Measurements from ENCODE around the gene C19orf73. TPM values are rescaled to one million over a fixed set of nuclear protein-coding genes. Genes with fewer than 3 reads are reported as not detected.
A peak's percentile ranks its signal among the peaks of the same experiment; 100 is the strongest.

The C19orf73 gene
- total RNA-seq, 2 donors from 2014 or later = 2.2 to 11.1 TPM

DNA sequence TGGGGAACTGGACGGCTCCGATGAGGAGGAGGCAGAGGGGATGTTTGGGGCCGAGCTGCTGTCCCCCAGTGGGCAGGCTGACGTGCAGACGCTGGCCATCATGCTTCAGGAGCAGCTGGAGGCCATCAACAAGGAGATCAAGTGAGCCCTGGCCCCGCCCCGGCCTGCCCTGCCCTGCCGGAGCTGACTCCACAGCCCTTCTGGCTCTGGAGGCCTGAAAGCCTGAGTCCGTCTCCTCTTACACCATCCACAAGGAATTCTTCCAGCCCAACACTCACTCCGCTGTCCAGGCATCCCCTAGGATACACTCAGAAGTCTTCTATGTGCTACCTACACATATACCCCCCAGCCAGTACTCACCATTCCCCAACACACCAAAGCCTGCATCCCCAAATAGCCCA lies 17.8 kb upstream of the C19orf73 start:
- Histone ChIP-seq H3K27me3 (replicated peaks; ENCODE audit: insufficient read depth) (no peaks in the 10 kb centered on the region), H3K4me1 (replicated peaks) (no peaks in the 10 kb centered on the region), H3K36me3 (no peaks in the 10 kb centered on the region), H3K4me3 (no peak overlapping the region), H3K9me3 (no peaks in the 10 kb centered on the region), H3K27ac (no peak overlapping the region)
- no peak for DNase-seq (ENCODE audit: low spot score)
- 84% methylated on average over 10 of the region's 10 CpGs for whole genome bisulfite sequencing
- intact Hi-C loops (cut with DNase I) = no loop called here
- no peak for TF ChIP-seq POLR2AphosphoS5 (IDR thresholded peaks at IDR 0.05)
- no peak for TF ChIP-seq POLR2A (IDR thresholded peaks at IDR 0.05)
- TF ChIP-seq, protein P1, sequence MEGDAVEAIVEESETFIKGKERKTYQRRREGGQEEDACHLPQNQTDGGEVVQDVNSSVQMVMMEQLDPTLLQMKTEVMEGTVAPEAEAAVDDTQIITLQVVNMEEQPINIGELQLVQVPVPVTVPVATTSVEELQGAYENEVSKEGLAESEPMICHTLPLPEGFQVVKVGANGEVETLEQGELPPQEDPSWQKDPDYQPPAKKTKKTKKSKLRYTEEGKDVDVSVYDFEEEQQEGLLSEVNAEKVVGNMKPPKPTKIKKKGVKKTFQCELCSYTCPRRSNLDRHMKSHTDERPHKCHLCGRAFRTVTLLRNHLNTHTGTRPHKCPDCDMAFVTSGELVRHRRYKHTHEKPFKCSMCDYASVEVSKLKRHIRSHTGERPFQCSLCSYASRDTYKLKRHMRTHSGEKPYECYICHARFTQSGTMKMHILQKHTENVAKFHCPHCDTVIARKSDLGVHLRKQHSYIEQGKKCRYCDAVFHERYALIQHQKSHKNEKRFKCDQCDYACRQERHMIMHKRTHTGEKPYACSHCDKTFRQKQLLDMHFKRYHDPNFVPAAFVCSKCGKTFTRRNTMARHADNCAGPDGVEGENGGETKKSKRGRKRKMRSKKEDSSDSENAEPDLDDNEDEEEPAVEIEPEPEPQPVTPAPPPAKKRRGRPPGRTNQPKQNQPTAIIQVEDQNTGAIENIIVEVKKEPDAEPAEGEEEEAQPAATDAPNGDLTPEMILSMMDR (IDR thresholded peaks at IDR 0.05) = no peak

DNA sequence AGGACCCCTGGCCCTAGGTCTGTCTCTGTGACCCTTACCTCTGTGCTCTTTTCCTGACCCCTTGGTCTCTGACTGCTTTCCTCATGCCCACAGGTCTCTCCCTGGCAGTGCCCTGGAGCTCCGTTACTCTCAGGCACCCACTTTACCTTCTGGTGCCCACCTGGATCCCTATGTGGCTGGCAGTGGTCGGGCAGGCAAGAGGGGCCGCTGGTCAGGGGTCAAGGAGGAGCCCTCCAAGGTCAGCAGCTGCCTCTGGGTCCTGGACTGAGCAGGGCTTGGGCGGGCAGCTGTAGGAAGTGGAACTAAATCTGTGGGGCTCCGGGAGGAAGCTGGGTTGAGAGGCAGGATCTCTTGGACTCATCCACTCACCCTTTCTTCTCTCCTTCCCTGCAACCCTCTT lies 16.7 kb upstream of the C19orf73 start:
- Histone ChIP-seq H3K9me3 (no peaks in the 10 kb centered on the region), H3K27me3 (replicated peaks; ENCODE audit: insufficient read depth) (no peaks in the 10 kb centered on the region), H3K4me3 (no peak overlapping the region), H3K4me1 (replicated peaks) (no peaks in the 10 kb centered on the region), H3K36me3 (no peaks in the 10 kb centered on the region), H3K27ac (no peak overlapping the region)
- no peak for DNase-seq (ENCODE audit: low spot score)
- no peak for TF ChIP-seq POLR2AphosphoS5 (IDR thresholded peaks at IDR 0.05)
- WGBS = 88% methylated on average over 5 of the region's 5 CpGs
- intact Hi-C loops (cut with DNase I) = no loop called here

DNA sequence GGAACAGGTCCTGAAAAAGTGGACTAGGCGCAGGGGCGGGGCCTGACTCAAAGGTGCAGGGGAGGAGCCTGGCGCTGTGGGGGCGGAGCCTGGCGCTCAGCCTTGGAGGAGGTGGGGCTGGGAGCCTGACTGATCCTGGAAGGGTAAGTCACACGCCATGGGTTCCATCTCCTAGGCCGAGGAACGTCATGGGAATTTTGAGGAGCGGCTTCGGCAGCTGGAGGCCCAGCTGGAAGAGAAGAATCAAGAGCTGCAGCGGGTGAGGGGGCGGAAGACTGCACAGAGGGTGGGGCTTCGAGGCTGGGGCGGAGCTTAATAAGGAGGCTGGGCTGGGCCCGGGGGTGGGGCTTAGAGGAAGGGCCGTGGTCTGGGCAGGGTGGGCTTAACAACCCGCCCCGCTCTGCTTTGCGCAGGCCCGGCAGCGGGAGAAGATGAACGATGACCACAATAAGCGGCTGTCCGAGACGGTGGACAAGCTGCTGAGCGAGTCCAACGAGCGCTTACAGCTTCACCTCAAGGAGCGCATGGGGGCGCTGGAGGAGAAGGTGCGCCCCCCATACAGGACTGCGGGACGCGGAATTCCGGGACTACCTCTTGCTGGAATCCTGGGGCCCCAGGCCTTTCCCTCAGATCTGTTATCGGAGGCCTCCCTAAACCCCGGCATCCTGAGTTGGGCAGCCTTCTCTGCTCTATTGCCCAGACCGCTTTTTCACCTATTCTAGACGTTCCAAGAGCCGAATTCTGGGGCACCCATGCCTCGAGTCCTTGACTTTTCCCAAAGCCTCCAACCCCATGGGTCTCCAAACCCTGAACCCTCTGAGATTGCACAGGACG lies 14.9 kb upstream of the C19orf73 start:
- intact Hi-C loops (cut with DNase I) = no loop called here
- TF ChIP-seq POLR2AphosphoS5 (IDR thresholded peaks at IDR 0.05) (peak; percentile 15), POLR2A (IDR thresholded peaks at IDR 0.05) (no peak)
- TF ChIP-seq, protein P1 (IDR thresholded peaks at IDR 0.05) = peak in 1 of 4 experiments; percentile 10
- Histone ChIP-seq H3K27me3 (replicated peaks; ENCODE audit: insufficient read depth) (no peaks in the 10 kb centered on the region), H3K9me3 (no peaks in the 10 kb centered on the region), H3K4me1 (replicated peaks) (no peaks in the 10 kb centered on the region), H3K4me3 (peak overlapping the region; percentile 10 to 23), H3K36me3 (no peaks in the 10 kb centered on the region), H3K27ac (peak overlapping the region; percentile 47 to 62)
- WGBS = 24% methylated on average over 42 of the region's 42 CpGs
- DNase-seq (ENCODE audit: low spot score) = peak; percentile 71

DNA sequence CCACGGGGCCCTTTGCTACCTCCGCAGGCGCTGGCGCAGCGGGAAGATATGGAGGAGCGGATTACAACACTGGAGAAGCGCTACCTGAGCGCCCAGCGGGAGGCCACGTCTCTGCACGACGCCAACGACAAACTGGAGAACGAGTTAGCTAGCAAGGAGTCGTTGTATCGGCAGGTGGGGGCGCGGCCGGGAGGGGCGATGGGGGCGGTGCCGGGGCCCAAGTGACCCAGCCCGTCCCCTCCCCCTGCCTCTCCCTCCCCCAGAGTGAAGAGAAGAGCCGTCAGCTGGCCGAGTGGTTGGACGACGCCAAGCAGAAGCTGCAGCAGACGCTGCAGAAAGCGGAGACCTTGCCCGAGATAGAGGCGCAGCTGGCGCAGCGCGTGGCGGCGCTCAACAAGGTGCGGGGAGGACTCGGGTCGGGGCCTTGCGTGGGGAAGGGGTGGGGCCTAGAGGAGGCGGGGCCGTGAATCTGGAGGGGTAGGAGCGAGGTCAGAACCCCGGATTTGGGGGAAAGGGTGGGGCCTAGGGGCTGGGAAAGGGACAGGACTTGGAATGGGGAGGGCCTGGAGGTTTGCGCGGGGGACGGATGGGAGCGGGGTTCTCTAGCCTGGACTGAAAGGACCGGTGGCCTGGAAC lies 14.1 kb upstream of the C19orf73 start:
- Histone ChIP-seq H3K9me3 (no peaks in the 10 kb centered on the region), H3K4me3 (peak overlapping the region; percentile 10 to 23), H3K4me1 (replicated peaks) (no peaks in the 10 kb centered on the region), H3K27ac (peak overlapping the region; percentile 47 to 62), H3K36me3 (no peaks in the 10 kb centered on the region), H3K27me3 (replicated peaks; ENCODE audit: insufficient read depth) (no peaks in the 10 kb centered on the region)
- 18% methylated on average over 49 of the region's 49 CpGs for WGBS
- intact Hi-C loops (cut with DNase I) = no loop called here
- DNase-seq (ENCODE audit: low spot score) = no peak
- TF ChIP-seq, protein P1 (IDR thresholded peaks at IDR 0.05) = no peak
- no peak for TF ChIP-seq POLR2A (IDR thresholded peaks at IDR 0.05)
- TF ChIP-seq POLR2AphosphoS5 (IDR thresholded peaks at IDR 0.05) = no peak

DNA sequence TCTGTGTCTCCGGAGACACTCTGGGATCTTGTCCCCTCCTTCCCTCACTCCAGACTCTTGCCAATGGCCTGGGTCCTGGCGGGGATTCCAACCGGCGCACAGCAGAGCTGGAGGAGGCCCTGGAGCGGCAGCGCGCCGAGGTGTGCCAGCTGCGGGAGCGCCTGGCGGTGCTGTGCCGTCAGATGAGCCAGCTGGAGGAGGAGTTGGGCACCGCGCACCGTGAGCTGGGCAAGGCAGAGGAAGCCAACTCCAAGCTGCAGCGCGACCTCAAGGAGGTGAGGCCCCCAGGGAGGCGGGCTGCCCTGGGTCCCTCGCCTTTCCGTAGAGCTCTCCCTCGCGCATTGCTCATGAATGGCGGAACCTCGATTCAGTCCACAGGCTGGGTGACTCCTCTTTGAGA lies 11.4 kb upstream of the C19orf73 start:
- DNase-seq (ENCODE audit: low spot score) = no peak
- Histone ChIP-seq H3K27me3 (replicated peaks; ENCODE audit: insufficient read depth) (no peaks in the 10 kb centered on the region), H3K27ac (no peak overlapping the region), H3K4me1 (replicated peaks) (no peaks in the 10 kb centered on the region), H3K36me3 (no peaks in the 10 kb centered on the region), H3K9me3 (no peaks in the 10 kb centered on the region), H3K4me3 (no peak overlapping the region)
- WGBS = 91% methylated on average over 24 of the region's 24 CpGs
- TF ChIP-seq, protein P1 (IDR thresholded peaks at IDR 0.05) = no peak
- TF ChIP-seq POLR2A (IDR thresholded peaks at IDR 0.05) = no peak
- TF ChIP-seq POLR2AphosphoS5 (IDR thresholded peaks at IDR 0.05) = no peak
- intact Hi-C loops (cut with DNase I) = no loop called here

Data from prostate gland (tissue), 2 donors.